ENCODE data around the gene TRAFD1.

- TF ChIP-seq, protein P1, sequence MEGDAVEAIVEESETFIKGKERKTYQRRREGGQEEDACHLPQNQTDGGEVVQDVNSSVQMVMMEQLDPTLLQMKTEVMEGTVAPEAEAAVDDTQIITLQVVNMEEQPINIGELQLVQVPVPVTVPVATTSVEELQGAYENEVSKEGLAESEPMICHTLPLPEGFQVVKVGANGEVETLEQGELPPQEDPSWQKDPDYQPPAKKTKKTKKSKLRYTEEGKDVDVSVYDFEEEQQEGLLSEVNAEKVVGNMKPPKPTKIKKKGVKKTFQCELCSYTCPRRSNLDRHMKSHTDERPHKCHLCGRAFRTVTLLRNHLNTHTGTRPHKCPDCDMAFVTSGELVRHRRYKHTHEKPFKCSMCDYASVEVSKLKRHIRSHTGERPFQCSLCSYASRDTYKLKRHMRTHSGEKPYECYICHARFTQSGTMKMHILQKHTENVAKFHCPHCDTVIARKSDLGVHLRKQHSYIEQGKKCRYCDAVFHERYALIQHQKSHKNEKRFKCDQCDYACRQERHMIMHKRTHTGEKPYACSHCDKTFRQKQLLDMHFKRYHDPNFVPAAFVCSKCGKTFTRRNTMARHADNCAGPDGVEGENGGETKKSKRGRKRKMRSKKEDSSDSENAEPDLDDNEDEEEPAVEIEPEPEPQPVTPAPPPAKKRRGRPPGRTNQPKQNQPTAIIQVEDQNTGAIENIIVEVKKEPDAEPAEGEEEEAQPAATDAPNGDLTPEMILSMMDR (IDR thresholded peaks at IDR 0.05 in 2 of 3, conservative IDR thresholded peaks at IDR 0.05 in 1 of 3; ENCODE audit: borderline replicate concordance in 1 of 3, insufficient read depth in 1 of 3, low read depth in 2 of 3, low read length in 2 of 3) = no peak
- TF ChIP-seq JUND (IDR thresholded peaks at IDR 0.05) (no peak), POLR2A (IDR thresholded peaks at IDR 0.05; ENCODE audit: borderline replicate concordance, extremely low read depth, insufficient read depth, insufficient read length) (no peak), RAD21 (IDR thresholded peaks at IDR 0.05; ENCODE audit: low read depth) (no peak), SIN3A (IDR thresholded peaks at IDR 0.05; ENCODE audit: low read depth) (no peak), EZH2phosphoT487 (IDR thresholded peaks at IDR 0.05; ENCODE audit: borderline replicate concordance) (no peak), EGR1 (IDR thresholded peaks at IDR 0.05; ENCODE audit: low read depth) (no peak)
These were observed 8.1 kb downstream of the TRAFD1 start for GRCh38 chr12:112133418-112133817.

Data from HCT116 (cell line).